Mammary epithelial cell (primary cell): ENCODE measurements around the gene ADK.

Experiments used
- CTCF ChIP-seq, 2 donors: IDR thresholded peaks in 1 of 2; conservative IDR thresholded peaks in 1 of 2; 2 replicates each; pipeline ENCODE4 v1.5.1; 2011 to 2012; ENCODE audit warnings: inconsistent platforms in 2 of 2, low read length in 2 of 2, mild to moderate bottlenecking in 2 of 2, control low read depth in 1 of 2, low read depth in 1 of 2; ENCODE audit not compliant: insufficient read depth in 1 of 2; ENCODE audit errors: extremely low read depth in 1 of 2
- EZH2 ChIP-seq: IDR thresholded peaks from 2 replicates; pipeline ENCODE4 v1.6.1; 2012; ENCODE audit warnings: low read length, inconsistent platforms, borderline replicate concordance

GRCh38 chr10:74645692-74646091 lies 494.7 kb downstream of the ADK start:
- TF ChIP-seq EZH2 (no peak), CTCF (conservative IDR thresholded peaks at IDR 0.05 in 1 of 2, IDR thresholded peaks at IDR 0.05 in 1 of 2; ENCODE audit: extremely low read depth in 1 of 2, insufficient read depth in 1 of 2, low read depth in 1 of 2, low read length in 2 of 2) (no peak)
